Sciatic nerve (tissue), 2 donors: ENCODE results near the gene BTNL8. TPM values are rescaled to one million over a fixed set of nuclear protein-coding genes. Genes with fewer than 3 reads are reported as not detected.
A peak's percentile ranks its signal among the peaks of the same experiment; 100 is the strongest.
"Not testable (repeated sequence)": the region's sequence is repeated elsewhere in the genome, so short reads cannot be mapped to it uniquely, and the experiment has no call there.

ENCODE experiments used
- ATAC-seq: fragments of 200-7000 bp; cut with Tn5 transposase; one replicate; pipeline ENCODE4 v1.9.1; 2020; ENCODE audit warnings: mild to moderate bottlenecking, moderate library complexity
- DNase-seq: peaks from one replicate; pipeline ENCODE4 v3.0.0-alpha.2; 2020; ENCODE audit warnings: low spot score
- intact Hi-C: fragments of 100-400 bp; cut with DNase I; formaldehyde crosslinking; loops from one replicate; pipeline ENCODE4 v1.14.2; 2022
- total RNA-seq: library from RNA; stranded (reverse); fragmentation: NEBNext Ultra II Directional; extraction: Animal tissue kit (Norgen Biotek cat#: 25700); gene quantifications from one replicate; pipeline ENCODE4 v1.2.1, GENCODE V29; 2021
- donor health status: DM: no; HTN: no; CAD: no.
- donor health status: DM: no; HTN: no; CAD: no.

Gene BTNL8
- total RNA-seq, 1 donor from 2014 or later, result 0.53 TPM

DNA sequence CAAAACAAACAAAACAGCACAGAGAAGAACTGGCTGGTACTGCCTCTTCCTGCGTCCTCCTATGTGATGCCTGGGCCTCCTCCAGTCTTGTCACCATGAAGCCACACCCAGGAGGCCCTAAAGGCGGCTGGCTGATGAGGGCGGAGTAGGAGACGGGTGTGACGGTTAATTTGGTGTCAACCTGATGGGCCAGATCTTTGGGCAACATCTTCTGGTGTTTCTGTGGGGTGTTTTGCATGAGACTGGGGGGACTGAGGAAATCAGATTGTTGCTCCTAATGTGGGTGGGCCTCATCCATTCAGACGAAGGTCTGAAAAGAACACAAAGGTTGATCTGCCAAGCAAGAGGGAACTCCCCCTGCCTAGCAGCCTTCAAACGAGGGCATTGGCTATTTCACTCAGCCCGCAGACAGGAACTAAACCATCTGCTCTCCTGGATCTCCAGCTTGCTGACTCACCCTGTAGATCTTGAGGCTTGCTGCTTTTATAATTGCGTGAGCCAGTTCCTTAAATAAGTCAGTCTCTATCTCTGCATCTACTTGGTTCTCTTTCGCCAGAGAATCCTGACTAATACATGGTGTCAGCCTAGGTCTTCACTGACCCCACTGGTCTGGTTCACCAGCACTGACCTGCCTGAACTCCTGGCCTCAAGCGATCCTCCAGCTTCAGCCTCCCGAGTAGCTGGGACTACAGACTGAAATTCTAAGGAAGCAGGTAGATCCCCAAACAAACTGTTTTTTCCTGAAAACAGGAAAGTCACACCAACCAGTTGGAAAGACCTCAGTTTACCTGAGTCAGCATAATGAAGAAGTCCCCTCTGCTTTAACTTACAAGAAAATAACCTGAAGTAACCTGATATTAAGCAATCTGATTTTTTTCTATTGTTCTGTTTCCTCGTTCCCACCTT lies 25.1 kb upstream of the BTNL8 start:
- ATAC-seq, result peak; percentile 45
- intact Hi-C loops, result no loop called here
- DNase-seq, result no peak

GRCh38 chr5:180874804-180875582 lies 24.0 kb upstream of the BTNL8 start:
- ATAC-seq (no peak), DNase-seq (no peak)
- intact Hi-C loops, result no loop called here

DNA sequence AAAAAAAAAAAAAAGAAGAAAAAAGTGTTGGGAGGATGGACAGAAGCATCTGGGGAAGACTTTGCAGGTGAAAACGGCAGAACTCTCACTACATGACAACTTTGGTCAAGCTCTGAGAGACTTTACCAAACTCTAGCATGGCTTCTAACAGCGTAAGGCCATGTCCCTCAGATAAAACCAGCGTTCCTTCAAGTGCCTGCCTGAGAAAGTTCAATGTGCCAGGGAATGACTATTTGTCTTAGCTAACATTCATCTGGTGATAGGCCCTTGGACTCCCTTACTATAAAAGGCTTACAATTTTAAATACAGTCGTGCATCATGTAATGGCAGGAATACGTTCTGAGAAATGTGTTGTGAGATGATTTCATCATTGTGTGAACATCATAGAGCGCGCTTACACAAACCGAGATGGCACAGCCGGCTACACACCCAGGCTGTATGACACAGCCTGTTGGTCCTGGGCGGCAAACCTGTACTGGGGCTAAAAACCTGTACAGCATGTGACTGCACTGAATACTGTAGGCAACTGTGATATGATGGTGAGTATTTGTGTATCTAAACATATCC lies 23.0 kb upstream of the BTNL8 start:
- intact Hi-C loops, result no loop called here
- DNase-seq, result no peak
- no peak for ATAC-seq

DNA sequence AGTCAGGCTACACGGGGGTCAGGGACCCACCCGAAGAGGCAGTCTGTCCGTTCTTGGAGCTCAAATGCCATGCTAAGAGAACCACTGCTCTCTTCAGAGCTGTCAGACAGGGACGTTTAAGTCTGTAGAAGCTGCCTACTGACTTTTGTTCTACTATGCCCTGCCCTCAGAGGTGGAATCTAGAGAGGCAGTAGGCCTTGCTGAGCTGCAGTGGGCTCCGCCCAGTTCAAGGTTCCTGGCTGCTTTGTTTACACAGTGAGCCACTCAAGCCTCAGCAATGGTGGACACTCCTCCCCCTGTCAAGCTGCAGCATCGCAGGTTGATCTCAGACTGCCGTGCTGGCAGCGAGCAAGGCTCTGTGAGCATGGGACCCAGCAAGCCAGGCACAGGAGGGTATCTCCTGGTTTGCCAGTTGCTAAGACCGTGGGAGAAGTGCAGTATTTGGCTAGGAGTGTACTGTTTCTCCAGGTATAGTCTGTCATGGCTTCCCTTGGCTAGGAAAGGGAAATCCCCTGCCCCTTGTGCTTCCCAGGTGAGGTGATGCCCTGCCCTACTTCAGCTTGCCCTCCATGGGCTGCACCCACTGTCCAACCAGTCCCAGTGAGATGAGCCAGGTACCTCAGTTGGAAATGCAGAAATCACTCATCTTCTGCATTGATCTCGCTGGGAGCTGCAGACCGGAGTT lies 13.0 kb upstream of the BTNL8 start:
- ATAC-seq, DNase-seq, intact Hi-C loops: not testable (repeated sequence)

DNA sequence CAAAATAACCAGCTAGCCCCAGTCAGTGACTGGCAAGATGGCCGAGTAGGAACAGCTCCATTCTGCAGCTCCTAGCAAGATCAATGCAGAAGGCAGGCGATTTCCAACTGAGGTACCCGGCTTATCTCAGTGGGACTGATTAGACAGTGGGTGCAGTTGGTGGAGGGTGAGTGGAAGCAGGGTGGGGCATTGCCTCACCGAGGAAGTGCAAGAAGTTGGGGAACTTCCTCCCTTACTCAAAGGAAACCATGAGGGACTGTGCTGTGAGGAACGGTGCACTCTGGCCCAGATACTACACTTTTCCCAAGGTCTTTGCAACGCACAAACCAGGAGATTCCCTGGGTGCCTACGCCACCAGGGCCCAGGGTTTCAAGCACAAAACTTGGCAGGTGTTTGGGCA lies 9.6 kb upstream of the BTNL8 start:
- ATAC-seq, result no peak
- intact Hi-C loops, result no loop called here
- DNase-seq, result no peak

DNA sequence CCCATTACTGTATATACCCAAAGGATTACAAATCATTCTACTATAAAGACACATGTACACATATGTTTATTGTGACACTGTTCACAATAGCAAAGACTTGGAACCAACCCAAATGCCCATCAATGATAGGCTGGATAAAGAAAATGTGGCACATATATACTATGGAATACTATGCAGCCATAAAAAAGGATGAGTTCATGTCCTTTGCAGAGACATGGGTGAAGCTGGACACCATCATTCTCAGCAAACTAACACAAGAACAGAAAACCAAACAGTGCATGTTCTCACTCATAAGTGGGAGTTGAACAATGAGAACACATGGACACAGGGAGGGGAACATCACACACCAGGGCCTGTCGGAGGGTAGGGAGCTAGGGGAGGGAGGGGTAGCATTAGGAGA lies 3.6 kb upstream of the BTNL8 start:
- DNase-seq, intact Hi-C loops, ATAC-seq: not testable (repeated sequence)

- DNase-seq, result no peak
- no peak for ATAC-seq
- intact Hi-C loops, result no loop called here
Measured at GRCh38 chr5:180900178-180900577, 1.2 kb downstream of the BTNL8 start.

GRCh38 chr5:180901319-180902009 lies 2.5 kb downstream of the BTNL8 start:
- ATAC-seq (no peak), DNase-seq (no peak)
- intact Hi-C loops, result no loop called here

- intact Hi-C loops, result no loop called here
- DNase-seq, result no peak
- no peak for ATAC-seq
Measured at GRCh38 chr5:180908400-180908799, 9.4 kb downstream of the BTNL8 start.

DNA sequence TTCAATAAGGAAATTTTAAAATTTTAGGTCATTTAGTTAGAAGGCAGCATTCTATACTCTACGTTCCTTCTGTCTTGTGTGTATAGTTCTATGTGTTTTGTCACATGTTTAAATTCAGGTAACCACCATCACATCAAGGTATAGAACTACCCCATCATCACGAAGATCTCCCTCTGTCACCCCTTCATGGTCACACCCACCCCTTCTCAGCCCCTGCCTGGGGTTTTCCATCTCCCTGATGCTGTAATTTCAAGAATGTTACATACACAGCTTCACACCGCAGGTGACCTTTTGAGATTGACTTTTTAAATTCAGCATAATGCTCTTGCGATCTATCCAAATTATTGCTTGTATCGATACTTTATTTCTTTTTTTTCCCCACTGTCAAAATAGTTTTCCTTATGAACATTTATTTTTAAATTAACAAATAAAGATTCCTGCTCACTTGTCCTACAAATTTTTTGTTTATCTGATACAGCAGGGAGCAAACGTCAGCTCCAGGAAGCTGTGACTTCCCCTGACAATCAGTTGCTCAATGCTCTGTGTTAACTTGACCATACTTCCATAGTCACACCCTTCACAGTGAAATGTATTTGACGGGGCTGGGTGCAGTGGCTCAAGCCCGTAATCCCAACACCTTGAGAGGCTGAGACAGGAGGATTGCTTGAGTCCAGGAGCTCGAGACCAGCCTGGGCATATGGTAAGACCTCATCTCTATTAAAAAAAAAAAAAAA lies 10.2 kb downstream of the BTNL8 start:
- ATAC-seq (no peak), DNase-seq (no peak)
- intact Hi-C loops, result no loop called here

- DNase-seq, result no peak
- no peak for ATAC-seq
- intact Hi-C loops, result no loop called here
Measured at GRCh38 chr5:180909782-180910181, 10.8 kb downstream of the BTNL8 start.

DNA sequence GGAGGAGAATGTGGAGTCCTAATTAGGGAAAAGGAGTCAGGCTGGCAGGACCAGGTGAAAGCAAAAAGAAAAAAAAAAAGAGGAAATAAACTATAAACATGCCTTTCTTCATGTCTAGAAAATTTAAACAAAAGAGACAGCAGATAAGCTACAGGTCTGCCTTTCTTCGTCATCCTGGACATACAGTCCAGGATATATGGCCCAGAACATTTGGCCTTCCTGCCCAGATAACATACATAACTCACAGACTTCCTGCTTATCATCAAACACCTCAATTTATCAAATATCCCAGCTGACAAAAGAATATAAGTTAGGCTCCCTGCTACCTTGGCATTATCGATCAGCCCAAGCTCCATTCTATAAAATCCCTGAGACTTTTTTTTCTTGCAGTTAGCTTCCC lies 11.2 kb downstream of the BTNL8 start:
- no peak for ATAC-seq
- intact Hi-C loops, result no loop called here
- no peak for DNase-seq

DNA sequence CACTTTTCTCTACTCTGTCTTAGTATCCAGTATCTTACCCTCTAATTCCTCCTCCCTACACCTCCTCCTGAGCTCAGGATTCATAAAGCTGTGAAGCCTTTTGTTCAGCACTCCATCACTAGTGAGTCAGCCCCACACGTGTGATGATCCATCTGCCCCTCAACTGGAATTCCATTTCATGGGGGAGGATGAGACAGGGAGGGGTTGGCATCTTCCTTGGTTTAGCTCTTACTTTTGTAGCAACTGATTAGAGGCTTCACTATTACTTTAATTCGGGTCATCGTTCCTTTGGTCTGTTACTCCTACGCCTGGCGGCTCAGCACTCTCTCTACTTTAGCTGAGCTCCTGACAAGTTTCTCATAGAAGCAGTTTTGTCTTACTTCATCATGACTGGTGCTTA lies 11.8 kb downstream of the BTNL8 start:
- intact Hi-C loops, result no loop called here
- DNase-seq (no peak), ATAC-seq (no peak)

GRCh38 chr5:180914646-180915045 lies 15.7 kb downstream of the BTNL8 start:
- ATAC-seq (no peak), DNase-seq (no peak)
- intact Hi-C loops, result no loop called here

GRCh38 chr5:180915924-180916323 lies 17.0 kb downstream of the BTNL8 start:
- no peak for ATAC-seq
- no peak for DNase-seq
- intact Hi-C loops, result no loop called here

DNA sequence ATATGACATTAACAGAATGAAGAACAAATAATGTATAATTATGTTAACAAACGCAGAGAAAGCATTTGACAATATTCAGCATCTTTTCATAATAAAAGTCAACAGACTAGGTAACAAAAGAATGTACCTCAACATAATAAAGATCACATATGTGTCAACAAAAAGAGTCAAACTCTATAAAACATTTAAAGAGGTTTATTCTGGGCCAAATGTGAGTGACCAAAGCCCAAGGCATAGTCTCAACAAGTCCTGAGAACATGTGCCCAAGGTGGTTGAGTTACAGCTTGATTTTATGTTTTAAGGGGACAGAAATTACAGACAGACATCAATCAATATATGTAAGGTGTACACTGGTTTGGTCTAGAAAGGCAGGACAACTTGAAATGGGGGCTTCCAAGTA lies 19.4 kb downstream of the BTNL8 start:
- intact Hi-C loops, result no loop called here
- ATAC-seq, result no peak
- no peak for DNase-seq

DNA sequence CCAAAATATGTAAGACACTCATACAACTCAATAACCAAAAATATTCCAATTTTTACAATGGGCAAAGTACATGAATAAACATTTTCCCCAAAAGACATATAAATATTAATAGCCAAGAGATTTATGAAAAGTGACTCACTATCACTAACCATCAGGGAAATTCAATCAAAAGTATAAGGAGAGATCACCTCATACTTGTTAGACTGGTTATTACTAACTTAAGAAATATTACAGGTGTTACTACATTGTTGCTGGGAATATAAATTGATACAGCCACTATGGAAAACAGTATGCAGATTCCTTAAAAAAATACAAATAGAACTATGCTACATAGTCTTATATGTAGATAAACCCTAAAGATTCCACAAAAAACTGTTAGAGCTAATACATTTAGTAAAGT lies 21.8 kb downstream of the BTNL8 start:
- no peak for DNase-seq
- intact Hi-C loops, result no loop called here
- no peak for ATAC-seq

DNA sequence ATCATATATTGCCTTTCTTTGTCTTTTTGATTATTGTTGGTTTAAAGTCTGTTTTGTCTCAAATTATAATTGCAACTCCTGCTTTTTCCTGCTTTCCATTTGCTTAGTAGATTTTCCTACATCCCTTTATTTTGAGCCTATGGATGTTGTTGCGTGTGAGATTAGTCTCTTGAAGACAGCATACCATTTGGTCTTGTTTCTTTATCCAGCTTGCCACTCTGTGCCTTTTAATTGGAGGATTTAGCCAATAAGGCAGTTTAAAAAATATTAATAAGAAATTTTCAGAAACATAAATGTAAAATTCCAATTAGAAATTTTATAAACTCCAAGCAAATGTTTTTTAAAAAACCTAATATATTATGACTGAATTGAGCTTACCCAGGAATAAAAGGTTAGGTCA lies 24.0 kb downstream of the BTNL8 start:
- ATAC-seq (no peak), DNase-seq (no peak)
- intact Hi-C loops, result no loop called here
